ENCODE data around the gene DPYSL4.

The DPYSL4 gene

GRCh38 chr10:132178672-132179545 lies 7.8 kb upstream of the DPYSL4 start:
- no peak for DNase-seq (ENCODE audit: low spot score)

- no peak for DNase-seq (ENCODE audit: low spot score)
These were observed 7.0 kb upstream of the DPYSL4 start for GRCh38 chr10:132179551-132180392.

- DNase-seq (ENCODE audit: low spot score) = no peak
These were observed 6.0 kb upstream of the DPYSL4 start for GRCh38 chr10:132180736-132181135.

DNA sequence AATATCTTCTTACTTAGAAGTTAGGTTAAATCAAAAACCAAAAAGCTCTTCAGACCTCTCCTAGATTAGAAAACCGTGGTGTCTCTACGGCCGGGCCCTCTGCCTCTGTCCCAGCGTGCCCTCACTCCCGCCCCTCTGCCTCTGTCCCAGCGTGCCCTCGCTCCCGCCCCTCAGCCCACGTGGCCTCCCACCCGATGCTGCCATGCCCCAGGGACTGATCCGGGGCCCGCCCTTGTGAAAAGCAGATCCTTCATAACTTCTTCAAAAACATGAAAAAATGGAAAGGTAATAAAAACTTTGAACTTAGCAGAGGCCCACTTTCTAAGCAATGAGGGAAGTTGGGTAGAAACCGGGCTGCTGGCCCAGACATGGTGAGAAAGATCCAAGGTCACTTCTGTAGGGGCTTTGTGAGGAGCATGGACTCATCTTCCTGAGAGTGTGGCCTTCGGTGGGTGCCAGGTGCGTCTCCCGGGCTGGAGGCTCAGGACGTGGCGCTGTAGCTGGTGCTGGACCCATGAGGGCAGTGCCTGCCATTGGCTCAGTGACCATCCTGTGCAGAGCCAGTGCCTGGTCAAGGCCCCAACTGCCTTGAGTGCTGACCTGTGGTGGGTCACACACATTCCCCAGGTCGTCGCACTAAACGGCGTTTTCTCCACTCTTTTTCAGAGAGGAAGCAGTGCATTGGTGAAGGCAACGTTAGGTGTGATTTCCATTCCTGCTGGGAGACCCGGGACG lies 4.9 kb upstream of the DPYSL4 start:
- no peak for DNase-seq (ENCODE audit: low spot score)

DNA sequence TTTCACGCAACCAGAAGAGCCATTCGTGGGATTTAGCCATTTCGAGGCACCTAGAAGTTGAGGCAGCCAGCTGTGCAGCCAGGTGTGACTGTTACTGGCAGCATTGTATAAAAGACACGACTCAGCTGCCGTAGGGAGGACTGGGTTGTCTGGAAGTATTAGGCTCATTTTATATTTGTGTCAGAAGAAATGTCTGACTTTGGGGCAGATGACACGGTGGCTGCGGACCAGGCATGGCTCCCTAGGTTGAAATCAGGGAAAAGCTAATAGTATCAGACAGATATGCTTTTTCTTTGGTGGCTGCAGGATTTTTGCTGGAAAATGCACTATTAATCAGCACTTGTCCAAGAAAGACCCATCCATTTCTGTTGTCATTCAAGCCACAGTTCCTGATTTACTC lies 4.2 kb upstream of the DPYSL4 start:
- DNase-seq (ENCODE audit: low spot score) = no peak

GRCh38 chr10:132183046-132183445 lies 3.7 kb upstream of the DPYSL4 start:
- DNase-seq (ENCODE audit: low spot score) = peak; percentile 48

GRCh38 chr10:132184816-132185593 lies 1.7 kb upstream of the DPYSL4 start:
- no peak for DNase-seq (ENCODE audit: low spot score)

DNA sequence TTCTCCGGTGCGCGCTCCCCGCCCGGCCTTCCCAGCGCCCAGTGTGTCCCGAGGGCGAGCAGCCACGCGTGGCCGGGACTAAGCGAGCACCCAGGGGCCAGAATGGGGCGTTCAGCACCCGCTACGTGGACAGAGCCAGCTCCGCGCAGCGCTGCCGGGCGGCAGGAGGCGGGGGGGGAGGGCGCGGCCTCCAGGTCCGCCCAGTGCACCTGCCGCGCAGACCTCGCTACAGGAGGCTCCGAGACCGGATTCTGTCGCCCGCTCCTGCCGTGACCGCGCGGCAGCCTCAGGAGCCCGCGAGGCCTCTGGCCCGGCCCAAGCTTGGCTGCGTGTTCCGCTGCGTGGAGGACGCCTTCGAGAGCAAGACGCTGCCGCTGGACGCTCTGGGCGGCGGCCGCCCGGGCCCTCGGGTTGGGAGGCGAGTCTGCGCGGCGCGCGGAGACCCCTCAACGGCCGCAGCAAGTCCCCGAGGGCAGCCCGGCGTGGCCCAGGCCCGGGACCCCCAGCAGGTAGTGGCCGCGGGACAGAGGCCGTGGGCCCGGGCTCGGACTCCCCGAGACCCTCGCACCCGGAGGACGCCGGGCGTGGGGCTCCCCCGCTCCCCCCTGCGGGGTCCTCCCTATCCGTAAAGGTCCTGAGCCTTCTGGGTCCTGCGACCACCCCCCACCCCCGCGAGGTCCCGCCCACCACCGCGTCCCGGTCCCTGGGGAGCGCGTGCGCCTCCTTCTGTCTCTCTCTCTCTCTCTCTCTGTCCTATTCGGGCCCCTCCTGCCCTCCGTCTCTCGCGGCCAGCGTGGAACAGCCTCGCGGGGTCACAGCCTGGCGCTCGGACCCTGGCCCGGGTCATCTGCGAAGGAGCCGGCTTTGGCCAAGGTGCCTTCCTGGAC lies 904 bp upstream of the DPYSL4 start:
- DNase-seq (ENCODE audit: low spot score) = no peak

DNA sequence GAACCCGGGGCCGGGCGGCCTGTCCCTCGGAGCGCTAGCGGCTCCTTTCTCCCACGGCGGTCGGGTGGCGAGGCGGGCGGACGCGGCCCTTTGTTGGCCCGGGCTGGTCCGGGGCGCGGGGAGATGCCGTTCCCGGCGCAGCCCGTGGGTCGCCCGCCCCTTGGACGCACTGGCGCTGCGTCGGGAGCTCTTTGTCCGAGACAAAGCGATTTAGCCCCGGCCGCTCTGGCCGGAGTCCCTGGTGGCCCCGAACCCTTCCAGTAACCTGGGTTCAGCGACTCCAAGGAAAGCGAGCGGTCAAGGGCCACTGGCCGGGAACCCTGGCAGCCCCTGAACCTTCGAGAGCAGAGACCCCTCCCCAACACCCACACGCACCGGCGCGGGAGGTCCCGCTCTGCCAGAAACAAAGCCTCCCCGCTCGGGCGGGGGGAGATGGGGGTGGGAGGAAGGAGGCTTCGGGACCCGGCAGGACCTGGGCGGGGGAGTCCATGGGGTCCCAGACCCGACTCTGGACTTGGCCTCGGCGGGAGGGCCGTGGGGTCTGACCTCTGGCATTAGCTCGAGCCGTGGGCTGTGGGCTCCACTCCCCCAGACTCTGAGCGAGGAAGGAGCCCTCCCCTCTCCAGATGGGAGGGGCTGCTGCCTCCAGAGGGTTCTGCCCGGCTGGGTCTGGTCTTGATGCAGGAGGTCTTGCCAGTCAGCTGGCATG lies 836 bp downstream of the DPYSL4 start:
- no peak for DNase-seq (ENCODE audit: low spot score)

DNA sequence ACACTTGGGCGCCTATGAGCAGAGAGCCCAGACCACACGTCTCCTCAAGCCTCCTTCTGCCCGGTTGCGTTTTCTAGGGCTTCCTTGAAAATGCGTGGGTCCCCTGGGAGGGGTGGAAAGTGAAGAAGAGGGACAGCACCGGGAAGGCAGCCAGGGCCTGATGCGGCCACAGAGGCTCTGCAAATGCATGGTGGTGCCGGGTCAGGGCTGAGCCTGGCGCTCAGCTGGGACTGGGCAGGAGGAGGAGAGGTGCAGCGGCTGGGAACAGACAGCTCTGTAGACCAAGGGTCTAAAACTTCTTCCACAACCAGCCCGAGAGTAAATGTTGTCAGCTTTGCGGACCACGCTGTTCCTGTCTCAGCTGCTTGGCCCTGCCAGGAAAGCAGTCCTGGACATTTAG lies 1.6 kb downstream of the DPYSL4 start:
- no peak for DNase-seq (ENCODE audit: low spot score)

DNA sequence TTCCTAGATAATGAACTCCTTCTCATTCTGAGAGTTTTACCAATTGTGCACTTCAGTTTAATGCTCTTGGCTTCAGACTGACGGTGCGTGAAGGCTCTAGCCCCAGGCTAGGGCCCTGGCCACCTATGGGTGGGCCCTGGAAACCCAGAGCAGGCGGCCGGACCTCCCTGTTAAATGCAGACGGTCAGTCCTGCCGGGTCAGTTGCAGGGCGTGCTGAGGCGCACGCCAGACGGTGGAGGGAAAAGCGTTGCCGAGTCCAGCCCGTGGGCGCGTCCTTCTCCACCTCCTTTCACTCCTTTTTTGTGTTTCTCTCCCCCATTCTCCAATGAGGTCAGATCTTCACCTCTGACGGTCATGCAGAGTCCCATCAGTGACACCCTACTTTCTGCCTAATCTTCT lies 2.3 kb downstream of the DPYSL4 start:
- no peak for DNase-seq (ENCODE audit: low spot score)

- no peak for DNase-seq (ENCODE audit: low spot score)
These were observed 3.2 kb downstream of the DPYSL4 start for GRCh38 chr10:132189810-132190422.

DNA sequence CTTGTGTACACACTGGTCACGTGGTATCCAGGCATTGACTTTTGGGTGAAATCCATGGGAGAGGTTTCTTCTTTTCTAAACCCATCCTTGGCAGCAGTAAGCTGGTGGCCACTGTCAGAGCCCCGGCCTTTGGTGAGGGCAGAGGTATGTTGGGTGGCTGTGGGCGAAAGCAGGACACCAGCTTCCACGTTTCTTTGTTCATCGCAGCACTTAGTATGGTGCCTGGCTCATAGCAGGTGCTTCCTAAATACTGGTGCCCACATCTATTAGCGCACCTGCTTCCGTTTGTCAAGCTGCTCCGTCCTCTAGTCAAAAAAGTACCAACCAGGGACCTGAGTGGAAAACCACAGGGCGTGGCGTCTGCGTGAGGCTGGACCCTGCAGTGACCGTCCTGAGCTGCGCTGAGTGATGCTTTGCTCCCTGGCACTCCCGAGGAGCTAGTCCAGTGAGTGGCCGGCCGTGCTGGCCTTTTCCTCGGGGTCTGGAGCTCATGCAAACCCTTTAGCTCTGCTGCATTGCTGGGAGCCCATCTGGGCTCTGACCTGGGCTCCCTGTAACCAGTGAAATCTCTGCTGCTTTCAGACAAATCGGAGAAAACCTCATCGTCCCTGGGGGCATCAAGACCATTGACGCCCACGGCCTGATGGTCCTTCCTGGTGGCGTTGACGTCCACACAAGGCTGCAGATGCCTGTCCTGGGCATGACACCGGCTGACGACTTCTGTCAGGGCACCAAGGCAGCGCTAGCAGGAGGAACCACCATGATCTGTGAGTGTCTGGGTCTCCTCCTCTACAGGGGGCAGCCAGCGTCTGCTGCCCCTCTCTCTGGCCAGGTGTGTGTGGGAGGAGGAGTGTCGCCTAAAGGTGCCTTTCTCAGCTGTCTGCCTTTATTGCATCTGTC lies 5.6 kb downstream of the DPYSL4 start:
- DNase-seq (ENCODE audit: low spot score) = no peak

DNA sequence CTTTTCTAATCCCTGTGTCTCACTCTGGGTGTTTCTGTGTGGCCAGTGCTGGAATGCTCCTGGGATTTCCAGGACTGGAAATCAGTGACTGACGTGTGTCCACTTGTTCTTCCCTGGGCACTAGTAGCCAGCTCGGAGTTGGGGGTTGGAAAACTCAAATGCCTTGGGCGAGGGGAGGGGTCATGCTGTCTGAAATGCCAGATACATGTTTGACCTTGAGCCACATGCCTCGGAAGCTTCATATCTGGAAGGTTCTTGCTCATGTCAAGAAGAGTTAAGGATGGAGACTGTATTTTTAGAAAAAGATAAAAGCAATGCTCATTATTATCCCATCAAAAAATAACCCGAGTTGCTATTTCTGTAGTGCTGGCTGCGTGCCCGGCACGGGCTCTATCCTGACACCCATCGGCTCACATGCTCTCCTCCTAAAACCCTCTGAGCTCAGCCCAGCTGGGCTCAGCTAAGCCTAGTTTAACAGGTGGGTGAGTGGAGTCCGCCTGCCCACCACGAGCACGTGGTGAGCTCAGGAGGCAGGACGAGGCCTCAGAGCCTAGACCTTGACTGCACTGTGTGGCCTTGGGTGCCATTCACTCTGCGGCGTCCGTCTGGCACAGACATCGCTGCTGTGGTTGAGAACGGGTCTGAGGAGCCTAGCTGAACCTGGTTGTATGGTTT lies 6.4 kb downstream of the DPYSL4 start:
- no peak for DNase-seq (ENCODE audit: low spot score)

GRCh38 chr10:132193907-132194552 lies 7.3 kb downstream of the DPYSL4 start:
- DNase-seq (ENCODE audit: low spot score) = no peak

DNA sequence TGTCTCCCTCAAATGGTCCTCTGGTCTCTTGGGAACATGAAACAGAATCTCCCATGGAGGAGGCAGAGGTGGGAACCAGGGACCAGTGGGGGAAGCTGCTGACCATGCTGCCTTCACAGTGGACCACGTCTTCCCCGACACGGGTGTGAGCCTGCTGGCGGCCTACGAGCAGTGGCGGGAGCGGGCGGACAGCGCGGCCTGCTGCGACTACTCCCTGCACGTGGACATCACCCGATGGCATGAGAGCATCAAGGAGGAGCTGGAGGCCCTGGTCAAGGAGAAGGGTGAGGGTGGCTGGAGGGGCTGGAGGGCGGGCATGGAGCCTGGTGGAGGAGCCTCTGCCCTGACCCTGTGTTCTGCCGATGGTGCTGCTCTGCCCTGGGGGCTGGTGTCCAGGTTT lies 8.0 kb downstream of the DPYSL4 start:
- DNase-seq (ENCODE audit: low spot score) = no peak

DNA sequence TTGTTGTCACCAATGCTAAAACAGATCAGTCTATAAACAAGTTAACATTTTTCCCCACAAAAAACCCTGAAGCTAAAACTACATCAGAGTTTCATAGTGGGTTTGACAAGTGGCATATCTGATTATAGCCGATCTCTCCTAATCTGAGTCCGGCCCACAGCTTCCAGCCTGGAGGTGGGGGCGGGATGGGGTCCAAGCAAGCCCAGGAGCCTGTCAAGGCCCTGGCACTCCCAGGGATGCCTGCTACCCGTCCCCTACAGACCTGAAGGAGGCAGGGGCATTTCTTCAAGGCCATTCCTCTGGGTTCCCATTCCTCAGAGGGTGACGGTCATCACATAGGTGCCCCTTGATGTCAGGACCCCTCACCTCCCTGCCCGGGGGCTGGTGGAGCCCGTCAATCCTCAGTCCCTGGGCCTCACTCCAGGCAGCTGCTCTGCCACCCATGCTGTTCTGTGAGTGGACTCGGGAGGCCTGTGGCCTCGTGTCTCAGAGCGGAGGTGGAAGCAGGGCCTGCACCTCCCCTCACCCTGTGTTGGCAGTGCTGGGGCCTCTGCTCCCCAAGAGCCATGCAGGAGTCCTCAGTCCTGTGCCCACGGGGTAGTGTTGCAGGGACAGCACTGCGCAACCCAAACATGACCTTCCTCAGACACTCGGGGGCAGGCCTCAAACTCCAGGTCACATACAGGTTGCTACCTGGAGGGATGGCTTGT lies 8.8 kb downstream of the DPYSL4 start:
- no peak for DNase-seq (ENCODE audit: low spot score)
